Measurements from ENCODE around the gene STAB2. TPM values are rescaled to one million over a fixed set of nuclear protein-coding genes. Genes with fewer than 3 reads are reported as not detected.

Gene STAB2
- polyA plus RNA-seq, 1 donor from 2014 or later: not detected

- no peaks in the 10 kb centered on the region for H3K36me3 ChIP-seq (ENCODE audit: insufficient read depth, low read length)
- H3K4me3 ChIP-seq (ENCODE audit: low read length): no peak overlapping the region
- H2AFZ ChIP-seq (ENCODE audit: low read depth, low read length): no peak overlapping the region
- peaks cover 4% of the 10 kb centered on the region for H3F3A ChIP-seq (ENCODE audit: insufficient read depth, low read length, poor library complexity, severe bottlenecking)
- H3K4me2 ChIP-seq (ENCODE audit: low read length): no peak overlapping the region
- H4K20me1 ChIP-seq (ENCODE audit: insufficient read depth): no peaks in the 10 kb centered on the region
- no peaks in the 10 kb centered on the region for H3K79me2 ChIP-seq (replicated peaks; ENCODE audit: insufficient read depth, low read length)
- TF ChIP-seq POLR2AphosphoS5 (IDR thresholded peaks at IDR 0.05): no peak
- no peak for TF ChIP-seq EP300 (conservative IDR thresholded peaks at IDR 0.05; ENCODE audit: poor library complexity, severe bottlenecking)
- TF ChIP-seq, protein P1, sequence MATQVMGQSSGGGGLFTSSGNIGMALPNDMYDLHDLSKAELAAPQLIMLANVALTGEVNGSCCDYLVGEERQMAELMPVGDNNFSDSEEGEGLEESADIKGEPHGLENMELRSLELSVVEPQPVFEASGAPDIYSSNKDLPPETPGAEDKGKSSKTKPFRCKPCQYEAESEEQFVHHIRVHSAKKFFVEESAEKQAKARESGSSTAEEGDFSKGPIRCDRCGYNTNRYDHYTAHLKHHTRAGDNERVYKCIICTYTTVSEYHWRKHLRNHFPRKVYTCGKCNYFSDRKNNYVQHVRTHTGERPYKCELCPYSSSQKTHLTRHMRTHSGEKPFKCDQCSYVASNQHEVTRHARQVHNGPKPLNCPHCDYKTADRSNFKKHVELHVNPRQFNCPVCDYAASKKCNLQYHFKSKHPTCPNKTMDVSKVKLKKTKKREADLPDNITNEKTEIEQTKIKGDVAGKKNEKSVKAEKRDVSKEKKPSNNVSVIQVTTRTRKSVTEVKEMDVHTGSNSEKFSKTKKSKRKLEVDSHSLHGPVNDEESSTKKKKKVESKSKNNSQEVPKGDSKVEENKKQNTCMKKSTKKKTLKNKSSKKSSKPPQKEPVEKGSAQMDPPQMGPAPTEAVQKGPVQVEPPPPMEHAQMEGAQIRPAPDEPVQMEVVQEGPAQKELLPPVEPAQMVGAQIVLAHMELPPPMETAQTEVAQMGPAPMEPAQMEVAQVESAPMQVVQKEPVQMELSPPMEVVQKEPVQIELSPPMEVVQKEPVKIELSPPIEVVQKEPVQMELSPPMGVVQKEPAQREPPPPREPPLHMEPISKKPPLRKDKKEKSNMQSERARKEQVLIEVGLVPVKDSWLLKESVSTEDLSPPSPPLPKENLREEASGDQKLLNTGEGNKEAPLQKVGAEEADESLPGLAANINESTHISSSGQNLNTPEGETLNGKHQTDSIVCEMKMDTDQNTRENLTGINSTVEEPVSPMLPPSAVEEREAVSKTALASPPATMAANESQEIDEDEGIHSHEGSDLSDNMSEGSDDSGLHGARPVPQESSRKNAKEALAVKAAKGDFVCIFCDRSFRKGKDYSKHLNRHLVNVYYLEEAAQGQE (IDR thresholded peaks at IDR 0.05; ENCODE audit: borderline replicate concordance): no peak
- no peak for TF ChIP-seq TAF1 (IDR thresholded peaks at IDR 0.05; ENCODE audit: low read depth)
- TF ChIP-seq, protein P2, sequence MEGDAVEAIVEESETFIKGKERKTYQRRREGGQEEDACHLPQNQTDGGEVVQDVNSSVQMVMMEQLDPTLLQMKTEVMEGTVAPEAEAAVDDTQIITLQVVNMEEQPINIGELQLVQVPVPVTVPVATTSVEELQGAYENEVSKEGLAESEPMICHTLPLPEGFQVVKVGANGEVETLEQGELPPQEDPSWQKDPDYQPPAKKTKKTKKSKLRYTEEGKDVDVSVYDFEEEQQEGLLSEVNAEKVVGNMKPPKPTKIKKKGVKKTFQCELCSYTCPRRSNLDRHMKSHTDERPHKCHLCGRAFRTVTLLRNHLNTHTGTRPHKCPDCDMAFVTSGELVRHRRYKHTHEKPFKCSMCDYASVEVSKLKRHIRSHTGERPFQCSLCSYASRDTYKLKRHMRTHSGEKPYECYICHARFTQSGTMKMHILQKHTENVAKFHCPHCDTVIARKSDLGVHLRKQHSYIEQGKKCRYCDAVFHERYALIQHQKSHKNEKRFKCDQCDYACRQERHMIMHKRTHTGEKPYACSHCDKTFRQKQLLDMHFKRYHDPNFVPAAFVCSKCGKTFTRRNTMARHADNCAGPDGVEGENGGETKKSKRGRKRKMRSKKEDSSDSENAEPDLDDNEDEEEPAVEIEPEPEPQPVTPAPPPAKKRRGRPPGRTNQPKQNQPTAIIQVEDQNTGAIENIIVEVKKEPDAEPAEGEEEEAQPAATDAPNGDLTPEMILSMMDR (IDR thresholded peaks at IDR 0.05; ENCODE audit: poor library complexity, severe bottlenecking): no peak
- TF ChIP-seq SMC3 (conservative IDR thresholded peaks at IDR 0.05; ENCODE audit: poor library complexity): no peak
- TF ChIP-seq RAD21 (conservative IDR thresholded peaks at IDR 0.05): no peak
- no peak for TF ChIP-seq EZH2 (IDR thresholded peaks at IDR 0.05; ENCODE audit: borderline replicate concordance, insufficient read depth, low read length, poor library complexity, severe bottlenecking)
- no peak for TF ChIP-seq MXI1 (conservative IDR thresholded peaks at IDR 0.05; ENCODE audit: poor library complexity, severe bottlenecking)
- H3K9ac ChIP-seq (ENCODE audit: low read length): no peak overlapping the region
- H3K9me3 ChIP-seq (ENCODE audit: low read length): peaks cover 4% of the 10 kb centered on the region
- no peaks in the 10 kb centered on the region for H3K27me3 ChIP-seq (ENCODE audit: insufficient read depth, low read depth, low read length)
- no peak overlapping the region for H3K27ac ChIP-seq (ENCODE audit: low read length)
- H3K9me2 ChIP-seq (ENCODE audit: insufficient read depth, low read length): no peaks in the 10 kb centered on the region
Measured at GRCh38 chr12:103566398-103566797, 20.7 kb upstream of the STAB2 start.

- no peak overlapping the region for H3K9ac ChIP-seq (ENCODE audit: low read length)
- no peak for TF ChIP-seq EZH2 (IDR thresholded peaks at IDR 0.05; ENCODE audit: borderline replicate concordance, insufficient read depth, low read length, poor library complexity, severe bottlenecking)
- no peak for TF ChIP-seq TAF1 (IDR thresholded peaks at IDR 0.05; ENCODE audit: low read depth)
- TF ChIP-seq MXI1 (conservative IDR thresholded peaks at IDR 0.05; ENCODE audit: poor library complexity, severe bottlenecking): no peak
- TF ChIP-seq, protein P2 (IDR thresholded peaks at IDR 0.05; ENCODE audit: poor library complexity, severe bottlenecking): no peak
- H2AFZ ChIP-seq (ENCODE audit: low read depth, low read length): no peak overlapping the region
- no peaks in the 10 kb centered on the region for H3K79me2 ChIP-seq (replicated peaks; ENCODE audit: insufficient read depth, low read length)
- no peak overlapping the region for H3K4me2 ChIP-seq (ENCODE audit: low read length)
- no peaks in the 10 kb centered on the region for H3K9me2 ChIP-seq (ENCODE audit: insufficient read depth, low read length)
- no peaks in the 10 kb centered on the region for H4K20me1 ChIP-seq (ENCODE audit: insufficient read depth)
- H3K27me3 ChIP-seq (ENCODE audit: insufficient read depth, low read depth, low read length): no peaks in the 10 kb centered on the region
- H3F3A ChIP-seq (ENCODE audit: insufficient read depth, low read length, poor library complexity, severe bottlenecking): peaks cover 4% of the 10 kb centered on the region
- H3K27ac ChIP-seq (ENCODE audit: low read length): no peak overlapping the region
- H3K9me3 ChIP-seq (ENCODE audit: low read length): peaks cover 4% of the 10 kb centered on the region
- H3K4me3 ChIP-seq (ENCODE audit: low read length): no peak overlapping the region
- H3K36me3 ChIP-seq (ENCODE audit: insufficient read depth, low read length): no peaks in the 10 kb centered on the region
Measured at GRCh38 chr12:103569278-103569677, 17.8 kb upstream of the STAB2 start.

Measured in neural cell (in vitro differentiated cells).